HG03159 (cell line): Measurements from ENCODE around the gene WDR20.
A peak's percentile ranks its signal among the peaks of the same experiment; 100 is the strongest.
"Not testable (repeated sequence)": the region's sequence is repeated elsewhere in the genome, so short reads cannot be mapped to it uniquely, and the experiment has no call there.

Source experiments
- ATAC-seq: cut with Tn5 transposase; IDR thresholded peaks from one replicate; pipeline ENCODE4 v1.9.1; 2021; ENCODE audit warnings: mild to moderate bottlenecking, moderate library complexity; ENCODE audit not compliant: unreplicated experiment

The WDR20 gene

GRCh38 chr14:102131741-102132140 lies 8.0 kb upstream of the WDR20 start:
- no peak for ATAC-seq

DNA sequence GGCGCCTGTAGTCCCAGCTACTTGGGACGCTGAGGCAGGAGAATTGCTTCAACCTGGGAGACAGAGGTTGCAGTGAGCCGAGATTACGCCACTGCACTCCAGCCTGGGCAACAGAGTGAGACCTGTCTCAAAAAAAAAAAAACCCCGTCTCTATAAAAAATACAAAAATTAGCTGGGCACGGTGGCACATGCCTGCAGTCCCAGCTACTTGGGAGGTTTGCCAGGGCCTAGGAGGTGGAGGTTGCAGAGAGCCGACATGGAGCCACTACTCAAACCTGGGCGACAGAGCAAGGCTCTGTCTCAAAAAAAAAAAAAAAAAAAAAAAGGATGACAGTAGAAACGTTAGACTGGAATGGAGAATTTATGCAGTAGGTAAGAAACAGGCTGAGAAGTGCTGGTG lies 5.7 kb upstream of the WDR20 start:
- not testable (repeated sequence) for ATAC-seq

DNA sequence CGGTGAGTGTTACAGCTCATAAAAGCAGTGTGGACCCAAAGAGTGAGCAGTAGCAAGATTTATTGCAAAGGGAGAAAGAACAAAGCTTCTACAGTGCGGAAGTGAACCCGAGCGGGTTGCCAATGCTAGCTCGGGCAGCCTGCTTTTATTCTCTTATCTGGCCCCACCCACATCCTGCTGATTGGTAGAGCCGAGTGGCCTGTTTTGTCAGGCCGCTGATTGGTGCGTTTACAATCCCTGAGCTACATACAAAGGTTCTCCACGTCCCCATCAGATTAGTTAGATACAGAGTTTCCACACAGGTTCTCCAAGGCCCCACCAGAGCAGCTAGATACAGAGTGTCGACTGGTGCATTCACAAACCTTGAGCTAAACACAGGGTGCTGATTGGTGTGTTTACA lies 5.0 kb upstream of the WDR20 start:
- ATAC-seq: not testable (repeated sequence)

DNA sequence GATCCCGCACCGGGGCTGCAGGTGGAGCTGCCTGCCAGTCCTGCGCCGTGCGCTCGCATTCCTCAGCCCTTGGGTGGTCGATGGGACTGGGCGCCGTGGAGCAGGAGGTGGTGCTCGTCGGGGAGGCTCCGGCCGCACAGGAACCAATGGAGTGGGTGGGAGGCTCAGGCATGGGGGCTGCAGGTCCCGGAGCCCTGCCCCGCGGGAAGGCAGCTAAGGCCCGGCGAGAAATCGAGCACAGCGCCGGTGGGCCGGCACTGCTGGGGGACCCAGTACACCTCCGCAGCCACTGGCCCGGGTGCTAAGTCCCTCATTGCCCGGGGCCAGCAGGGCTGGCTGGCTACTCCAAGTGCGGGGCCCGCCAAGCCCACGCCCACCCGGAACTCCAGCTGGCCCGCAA lies 4.2 kb upstream of the WDR20 start:
- not testable (repeated sequence) for ATAC-seq

GRCh38 chr14:102138535-102138934 lies 1.2 kb upstream of the WDR20 start:
- ATAC-seq: no peak

- no peak for ATAC-seq
Observed at GRCh38 chr14:102138961-102139285, 774 bp upstream of the WDR20 start.

DNA sequence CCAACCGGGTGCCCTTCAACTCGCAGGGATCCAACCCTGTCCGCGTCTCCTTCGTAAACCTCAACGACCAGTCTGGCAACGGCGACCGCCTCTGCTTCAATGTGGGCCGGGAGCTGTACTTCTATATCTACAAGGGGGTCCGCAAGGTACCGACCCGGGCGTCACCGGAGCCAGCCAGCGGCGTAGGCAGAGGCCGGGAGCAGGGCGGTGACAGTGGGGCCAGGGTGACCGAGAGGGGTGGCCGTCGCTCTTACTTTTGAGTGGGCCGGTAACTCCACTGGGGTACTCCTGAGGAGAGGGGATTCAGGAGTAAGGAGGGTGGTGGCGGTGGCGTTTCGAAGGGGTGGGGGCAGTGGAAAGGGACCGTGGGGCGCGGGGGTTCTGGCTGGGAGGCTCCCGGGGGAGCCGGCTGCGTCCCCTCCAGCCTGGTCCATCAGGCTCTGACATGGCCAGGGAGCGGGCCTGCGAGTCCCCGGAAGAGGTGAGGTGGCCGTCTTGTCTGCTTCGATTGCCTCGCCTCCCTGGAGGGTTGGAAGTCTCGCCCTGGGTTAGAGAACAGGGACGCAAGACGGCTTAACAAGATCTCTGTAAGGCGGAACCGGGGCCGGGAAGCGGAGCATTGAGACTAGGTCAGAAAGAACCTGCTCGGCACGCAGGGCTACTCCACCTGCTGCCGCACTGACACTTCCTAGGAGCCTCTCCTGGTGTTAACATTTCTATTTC lies 491 bp downstream of the WDR20 start:
- peak; percentile 29 for ATAC-seq

- no peak for ATAC-seq
Observed at GRCh38 chr14:102140750-102141145, 1.1 kb downstream of the WDR20 start.

GRCh38 chr14:102141797-102142196 lies 2.1 kb downstream of the WDR20 start:
- ATAC-seq: no peak

GRCh38 chr14:102144914-102145313 lies 5.2 kb downstream of the WDR20 start:
- ATAC-seq: no peak

GRCh38 chr14:102145395-102145794 lies 5.7 kb downstream of the WDR20 start:
- no peak for ATAC-seq

DNA sequence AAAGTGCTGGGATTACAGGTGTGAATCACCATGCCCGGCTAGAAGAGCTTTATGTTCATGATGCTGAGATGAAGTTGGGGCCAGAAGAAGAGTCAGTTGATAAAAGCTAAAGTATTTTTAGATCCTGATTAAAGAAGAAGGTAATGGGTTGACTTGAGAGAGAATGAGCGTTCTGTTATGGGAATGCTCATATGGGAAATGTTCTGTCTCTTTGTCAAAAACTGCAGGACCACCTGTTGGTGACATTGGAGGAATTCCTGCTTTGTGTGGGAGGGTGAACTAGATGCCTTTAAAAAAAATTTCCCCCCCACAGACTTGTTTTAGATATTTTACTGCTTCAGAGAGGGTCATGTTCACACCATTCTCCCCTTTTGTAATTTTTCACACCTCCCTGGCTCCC lies 6.7 kb downstream of the WDR20 start:
- no peak for ATAC-seq

DNA sequence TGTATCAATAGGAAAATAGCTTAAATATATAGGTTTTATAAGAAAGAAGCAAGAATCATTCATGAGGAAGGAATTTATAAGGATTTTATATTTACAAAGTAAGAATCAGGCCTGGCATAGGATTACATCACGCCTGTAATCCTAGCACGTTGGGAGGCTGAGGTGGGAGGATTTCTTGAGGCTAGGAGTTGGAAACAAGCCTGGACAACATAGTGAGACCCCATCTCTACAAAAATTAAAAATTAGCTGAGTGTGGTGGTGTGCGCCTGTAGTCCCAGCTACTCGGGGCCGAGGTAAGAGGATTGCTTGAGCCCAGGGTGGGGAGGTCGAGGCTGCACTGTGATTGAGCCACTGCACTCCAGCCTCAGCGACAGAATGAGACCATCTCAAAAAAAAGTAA lies 10.4 kb downstream of the WDR20 start:
- ATAC-seq: no peak

GRCh38 chr14:102150744-102151143 lies 11.0 kb downstream of the WDR20 start:
- no peak for ATAC-seq

DNA sequence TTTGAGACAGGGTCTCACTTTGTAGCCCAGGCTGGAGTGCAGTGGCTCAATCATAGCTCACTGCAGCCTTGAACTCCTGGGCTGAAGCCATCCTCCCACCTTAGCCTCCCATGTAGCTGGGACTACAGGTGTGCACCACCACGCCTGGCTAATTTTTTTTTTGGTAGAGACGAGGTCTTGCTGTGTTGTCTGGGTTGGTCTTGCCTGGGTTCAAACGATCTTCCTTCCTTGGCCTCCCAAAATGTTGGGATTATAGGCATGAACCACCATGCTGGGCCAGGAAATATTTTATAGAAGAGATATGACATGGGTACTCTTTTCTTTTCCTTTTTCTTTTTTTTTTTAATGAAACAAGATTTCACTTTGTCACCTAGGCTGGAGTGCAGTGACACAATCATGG lies 11.7 kb downstream of the WDR20 start:
- not testable (repeated sequence) for ATAC-seq

DNA sequence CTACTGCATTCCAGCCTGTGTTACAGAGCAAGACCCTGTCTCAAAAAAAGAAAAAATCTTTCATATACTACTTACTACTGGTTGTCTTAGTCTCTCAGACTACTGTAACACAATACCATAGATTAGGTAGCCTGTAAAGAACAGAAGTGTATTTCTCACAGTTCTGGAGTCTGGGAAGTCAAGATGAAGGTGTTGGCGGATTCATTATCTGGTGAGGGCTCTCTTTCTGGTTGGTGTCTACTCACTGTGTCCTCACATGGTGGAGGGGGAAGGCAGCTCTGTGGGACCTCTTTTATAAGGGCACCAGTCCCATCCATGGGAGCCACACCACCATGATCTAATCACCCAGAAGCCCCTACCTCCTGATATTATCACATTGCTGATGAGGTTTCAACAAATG lies 14.4 kb downstream of the WDR20 start:
- no peak for ATAC-seq

- ATAC-seq: no peak
Observed at GRCh38 chr14:102154821-102155549, 15.3 kb downstream of the WDR20 start.

GRCh38 chr14:102157346-102157745 lies 17.6 kb downstream of the WDR20 start:
- ATAC-seq: no peak

DNA sequence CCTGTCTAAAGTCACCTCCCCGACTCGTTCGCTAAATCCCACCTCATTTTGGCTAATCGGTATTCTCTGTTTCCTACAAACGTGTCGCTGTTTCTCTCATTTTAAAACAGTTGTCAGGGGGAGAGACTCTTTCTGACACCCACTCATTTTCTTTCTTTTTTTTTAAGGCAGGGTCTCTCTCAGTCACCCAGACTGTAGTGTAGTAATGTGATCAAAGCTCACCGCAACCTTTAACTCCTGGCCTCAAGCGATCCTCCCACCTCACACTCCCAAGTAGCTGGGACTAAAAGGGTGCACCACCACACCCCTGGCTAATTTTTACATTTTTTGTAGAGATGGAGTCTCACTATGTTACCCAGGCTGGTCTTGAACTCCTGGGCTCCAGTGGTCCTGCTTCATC lies 19.1 kb downstream of the WDR20 start:
- no peak for ATAC-seq

GRCh38 chr14:102159841-102160240 lies 20.1 kb downstream of the WDR20 start:
- no peak for ATAC-seq

DNA sequence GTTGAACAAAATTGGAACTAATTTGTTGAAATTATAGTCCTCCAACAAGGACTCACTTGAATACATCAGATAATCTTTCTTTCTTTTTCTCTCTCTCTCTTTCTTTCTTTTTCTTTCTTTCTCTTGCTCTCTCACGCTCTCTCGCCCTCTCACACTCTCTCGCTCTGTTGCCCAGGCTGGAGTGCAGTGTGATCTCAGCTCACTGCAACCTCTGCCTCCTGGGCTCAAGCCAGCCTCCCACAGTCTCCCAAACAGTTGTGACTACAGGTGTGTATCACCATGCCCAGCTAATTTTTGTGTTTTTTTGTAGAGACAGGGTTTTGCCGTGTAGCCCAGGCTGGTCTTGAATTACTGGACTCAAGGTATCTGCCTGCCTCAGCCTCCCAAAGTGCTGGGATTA lies 22.8 kb downstream of the WDR20 start:
- ATAC-seq: no peak

DNA sequence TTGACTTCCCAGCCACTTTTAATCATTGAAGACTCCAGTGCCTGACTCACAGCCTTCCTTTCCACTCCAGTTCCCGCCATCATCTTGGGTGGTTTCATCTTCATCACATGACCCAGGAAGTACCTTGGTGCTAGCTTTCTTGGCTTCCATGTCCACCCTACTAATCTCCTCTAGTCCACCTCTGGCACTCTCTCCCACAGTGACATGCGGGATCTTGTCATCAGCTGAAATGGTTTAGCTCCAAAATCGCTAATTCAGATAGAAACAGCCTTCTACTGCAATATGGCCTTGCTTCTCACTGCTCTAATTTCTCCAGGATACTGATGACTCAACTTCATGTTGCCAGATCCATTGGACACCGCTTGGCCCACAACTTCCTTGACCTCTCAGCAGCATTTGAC lies 24.5 kb downstream of the WDR20 start:
- ATAC-seq: no peak

GRCh38 chr14:102164965-102165364 lies 25.3 kb downstream of the WDR20 start:
- no peak for ATAC-seq
